ENCODE data around the gene MCF2L.

MCF2L gene

GRCh38 chr13:112979406-112979902, 10.4 kb downstream of the MCF2L start:
- no peak overlapping the region for H3K4me3 ChIP-seq (ENCODE audit: low read length in 2 of 2)
- H3K4me1 ChIP-seq (ENCODE audit: control insufficient read depth in 2 of 2, insufficient read depth in 2 of 2, low read length in 2 of 2), result peaks cover under 1 to 17% of the 10 kb centered on the region in 2 donors
- H3K27ac ChIP-seq (ENCODE audit: low read depth in 2 of 2, low read length in 2 of 2), result peak overlapping the region; percentile 9
- H3K9ac ChIP-seq (ENCODE audit: low read depth in 1 of 2, low read length in 2 of 2), result peak overlapping the region in 1 of 2 donors; percentile 3
- H3K27me3 ChIP-seq (ENCODE audit: control insufficient read depth in 2 of 2, insufficient read depth in 2 of 2, low read length in 2 of 2), result no peaks in the 10 kb centered on the region
- H3K9me3 ChIP-seq (ENCODE audit: control insufficient read depth in 2 of 2, low read length in 2 of 2), result no peaks in the 10 kb centered on the region
- H3K36me3 ChIP-seq (ENCODE audit: control insufficient read depth in 2 of 2, insufficient read depth in 2 of 2, low read length in 2 of 2), result no peaks in the 10 kb centered on the region

- no peaks in the 10 kb centered on the region for H3K9me3 ChIP-seq (ENCODE audit: control insufficient read depth in 2 of 2, low read length in 2 of 2)
- peak overlapping the region in 1 of 2 donors; percentile 7 for H3K27ac ChIP-seq (ENCODE audit: low read depth in 2 of 2, low read length in 2 of 2)
- no peaks in the 10 kb centered on the region for H3K27me3 ChIP-seq (ENCODE audit: control insufficient read depth in 2 of 2, insufficient read depth in 2 of 2, low read length in 2 of 2)
- no peaks in the 10 kb centered on the region for H3K36me3 ChIP-seq (ENCODE audit: control insufficient read depth in 2 of 2, insufficient read depth in 2 of 2, low read length in 2 of 2)
- H3K4me3 ChIP-seq (ENCODE audit: low read length in 2 of 2), result no peak overlapping the region
- H3K4me1 ChIP-seq (ENCODE audit: control insufficient read depth in 2 of 2, insufficient read depth in 2 of 2, low read length in 2 of 2), result peaks cover 7 to 27% of the 10 kb centered on the region in 2 donors
- H3K9ac ChIP-seq (ENCODE audit: low read depth in 1 of 2, low read length in 2 of 2), result no peak overlapping the region
Observed at GRCh38 chr13:112980434-112980833, 11.4 kb downstream of the MCF2L start.

GRCh38 chr13:112981451-112981850, 12.4 kb downstream of the MCF2L start:
- Histone ChIP-seq H3K36me3 (ENCODE audit: control insufficient read depth in 2 of 2, insufficient read depth in 2 of 2, low read length in 2 of 2) (no peaks in the 10 kb centered on the region), H3K4me3 (ENCODE audit: low read length in 2 of 2) (no peak overlapping the region), H3K27me3 (ENCODE audit: control insufficient read depth in 2 of 2, insufficient read depth in 2 of 2, low read length in 2 of 2) (no peaks in the 10 kb centered on the region), H3K9ac (ENCODE audit: low read depth in 1 of 2, low read length in 2 of 2) (no peak overlapping the region), H3K9me3 (ENCODE audit: control insufficient read depth in 2 of 2, low read length in 2 of 2) (no peaks in the 10 kb centered on the region), H3K4me1 (ENCODE audit: control insufficient read depth in 2 of 2, insufficient read depth in 2 of 2, low read length in 2 of 2) (peaks cover 10 to 31% of the 10 kb centered on the region in 2 donors), H3K27ac (ENCODE audit: low read depth in 2 of 2, low read length in 2 of 2) (no peak overlapping the region)

GRCh38 chr13:112982281-112983041, 13.4 kb downstream of the MCF2L start:
- H3K36me3 ChIP-seq (ENCODE audit: control insufficient read depth in 2 of 2, insufficient read depth in 2 of 2, low read length in 2 of 2), result no peaks in the 10 kb centered on the region
- no peaks in the 10 kb centered on the region for H3K9me3 ChIP-seq (ENCODE audit: control insufficient read depth in 2 of 2, low read length in 2 of 2)
- H3K4me1 ChIP-seq (ENCODE audit: control insufficient read depth in 2 of 2, insufficient read depth in 2 of 2, low read length in 2 of 2), result peaks cover 10 to 31% of the 10 kb centered on the region in 2 donors
- H3K27me3 ChIP-seq (ENCODE audit: control insufficient read depth in 2 of 2, insufficient read depth in 2 of 2, low read length in 2 of 2), result no peaks in the 10 kb centered on the region
- H3K4me3 ChIP-seq (ENCODE audit: low read length in 2 of 2), result no peak overlapping the region
- H3K9ac ChIP-seq (ENCODE audit: low read depth in 1 of 2, low read length in 2 of 2), result peak overlapping the region in 1 of 2 donors; percentile 20
- H3K27ac ChIP-seq (ENCODE audit: low read depth in 2 of 2, low read length in 2 of 2), result peak overlapping the region; percentile 72 to 91

GRCh38 chr13:112983042-112983305, 14.0 kb downstream of the MCF2L start:
- Histone ChIP-seq H3K36me3 (ENCODE audit: control insufficient read depth in 2 of 2, insufficient read depth in 2 of 2, low read length in 2 of 2) (no peaks in the 10 kb centered on the region), H3K4me3 (ENCODE audit: low read length in 2 of 2) (no peak overlapping the region), H3K9ac (ENCODE audit: low read depth in 1 of 2, low read length in 2 of 2) (peak overlapping the region in 1 of 2 donors; percentile 4), H3K4me1 (ENCODE audit: control insufficient read depth in 2 of 2, insufficient read depth in 2 of 2, low read length in 2 of 2) (peaks cover 10 to 31% of the 10 kb centered on the region in 2 donors), H3K27ac (ENCODE audit: low read depth in 2 of 2, low read length in 2 of 2) (peak overlapping the region; percentile 72 to 91), H3K27me3 (ENCODE audit: control insufficient read depth in 2 of 2, insufficient read depth in 2 of 2, low read length in 2 of 2) (no peaks in the 10 kb centered on the region), H3K9me3 (ENCODE audit: control insufficient read depth in 2 of 2, low read length in 2 of 2) (no peaks in the 10 kb centered on the region)

- peak overlapping the region in 1 of 2 donors; percentile 17 for H3K4me3 ChIP-seq (ENCODE audit: low read length in 2 of 2)
- peak overlapping the region; percentile 72 to 91 for H3K27ac ChIP-seq (ENCODE audit: low read depth in 2 of 2, low read length in 2 of 2)
- H3K27me3 ChIP-seq (ENCODE audit: control insufficient read depth in 2 of 2, insufficient read depth in 2 of 2, low read length in 2 of 2), result no peaks in the 10 kb centered on the region
- H3K9me3 ChIP-seq (ENCODE audit: control insufficient read depth in 2 of 2, low read length in 2 of 2), result no peaks in the 10 kb centered on the region
- no peaks in the 10 kb centered on the region for H3K36me3 ChIP-seq (ENCODE audit: control insufficient read depth in 2 of 2, insufficient read depth in 2 of 2, low read length in 2 of 2)
- H3K9ac ChIP-seq (ENCODE audit: low read depth in 1 of 2, low read length in 2 of 2), result peak overlapping the region in 1 of 2 donors; percentile 56
- peaks cover 10 to 31% of the 10 kb centered on the region in 2 donors for H3K4me1 ChIP-seq (ENCODE audit: control insufficient read depth in 2 of 2, insufficient read depth in 2 of 2, low read length in 2 of 2)
Observed at GRCh38 chr13:112983428-112984196, 14.6 kb downstream of the MCF2L start.

GRCh38 chr13:112984501-112984900, 15.5 kb downstream of the MCF2L start:
- Histone ChIP-seq H3K9ac (ENCODE audit: low read depth in 1 of 2, low read length in 2 of 2) (peak overlapping the region; percentile 52 to 72), H3K9me3 (ENCODE audit: control insufficient read depth in 2 of 2, low read length in 2 of 2) (no peaks in the 10 kb centered on the region), H3K27me3 (ENCODE audit: control insufficient read depth in 2 of 2, insufficient read depth in 2 of 2, low read length in 2 of 2) (no peaks in the 10 kb centered on the region), H3K4me1 (ENCODE audit: control insufficient read depth in 2 of 2, insufficient read depth in 2 of 2, low read length in 2 of 2) (peaks cover 10 to 31% of the 10 kb centered on the region in 2 donors), H3K27ac (ENCODE audit: low read depth in 2 of 2, low read length in 2 of 2) (peak overlapping the region; percentile 78 to 91), H3K4me3 (ENCODE audit: low read length in 2 of 2) (peak overlapping the region; percentile 67), H3K36me3 (ENCODE audit: control insufficient read depth in 2 of 2, insufficient read depth in 2 of 2, low read length in 2 of 2) (no peaks in the 10 kb centered on the region)

GRCh38 chr13:112984954-112985802, 16.2 kb downstream of the MCF2L start:
- peak overlapping the region; percentile 67 for H3K4me3 ChIP-seq (ENCODE audit: low read length in 2 of 2)
- H3K4me1 ChIP-seq (ENCODE audit: control insufficient read depth in 2 of 2, insufficient read depth in 2 of 2, low read length in 2 of 2), result peaks cover 11 to 36% of the 10 kb centered on the region in 2 donors
- H3K9me3 ChIP-seq (ENCODE audit: control insufficient read depth in 2 of 2, low read length in 2 of 2), result no peaks in the 10 kb centered on the region
- peak overlapping the region; percentile 78 to 91 for H3K27ac ChIP-seq (ENCODE audit: low read depth in 2 of 2, low read length in 2 of 2)
- no peaks in the 10 kb centered on the region for H3K36me3 ChIP-seq (ENCODE audit: control insufficient read depth in 2 of 2, insufficient read depth in 2 of 2, low read length in 2 of 2)
- H3K9ac ChIP-seq (ENCODE audit: low read depth in 1 of 2, low read length in 2 of 2), result peak overlapping the region; percentile 52 to 72
- no peaks in the 10 kb centered on the region for H3K27me3 ChIP-seq (ENCODE audit: control insufficient read depth in 2 of 2, insufficient read depth in 2 of 2, low read length in 2 of 2)

GRCh38 chr13:112985803-112986408, 16.9 kb downstream of the MCF2L start:
- H3K27ac ChIP-seq (ENCODE audit: low read depth in 2 of 2, low read length in 2 of 2), result peak overlapping the region; percentile 78 to 91
- peak overlapping the region; percentile 67 for H3K4me3 ChIP-seq (ENCODE audit: low read length in 2 of 2)

More at GRCh38 chr13:112985803-112986408, 16.9 kb downstream of the MCF2L start:
- no peaks in the 10 kb centered on the region for H3K36me3 ChIP-seq (ENCODE audit: control insufficient read depth in 2 of 2, insufficient read depth in 2 of 2, low read length in 2 of 2)
- H3K9ac ChIP-seq (ENCODE audit: low read depth in 1 of 2, low read length in 2 of 2), result peak overlapping the region in 1 of 2 donors; percentile 72
- no peaks in the 10 kb centered on the region for H3K27me3 ChIP-seq (ENCODE audit: control insufficient read depth in 2 of 2, insufficient read depth in 2 of 2, low read length in 2 of 2)
- H3K9me3 ChIP-seq (ENCODE audit: control insufficient read depth in 2 of 2, low read length in 2 of 2), result no peaks in the 10 kb centered on the region
- peaks cover 16 to 43% of the 10 kb centered on the region in 2 donors for H3K4me1 ChIP-seq (ENCODE audit: control insufficient read depth in 2 of 2, insufficient read depth in 2 of 2, low read length in 2 of 2)

All from mucosa of rectum (tissue), 2 donors.